AG09319 (cell line): ENCODE measurements around the gene MBD3L2B.
"Not testable (repeated sequence)": the region's sequence is repeated elsewhere in the genome, so short reads cannot be mapped to it uniquely, and the experiment has no call there.

ENCODE experiments used
- DNase-seq: peaks from one replicate; pipeline ENCODE4 v3.0.0-alpha.2; 2010; ENCODE audit warnings: low read depth; ENCODE audit errors: extremely low read depth
- CTCF ChIP-seq: IDR thresholded peaks from 2 replicates; pipeline ENCODE4 v1.5.1; 2011; ENCODE audit warnings: low read depth, mild to moderate bottlenecking, inconsistent platforms, low read length, moderate library complexity

MBD3L2B gene

GRCh38 chr19:7021331-7021730 is at the start of gene MBD3L2B:
MBD3L2B (minus strand) TSS chr19:7021431; CDS start chr19:7021397, 34 bp downstream.
- not testable (repeated sequence) for DNase-seq

- TF ChIP-seq CTCF: no peak
- DNase-seq: no peak
Observed at GRCh38 chr19:7069904-7070226, 48.6 kb upstream of the MBD3L2B start.

GRCh38 chr19:7069042-7069903 is 48.0 kb upstream of the MBD3L2B start, which contains the start of gene ZNF557:
ZNF557 (plus strand) TSS chr19:7069703; CDS start chr19:7075075, 5,372 bp downstream.
- TF ChIP-seq CTCF: no peak

GRCh38 chr19:7068599-7068998 is 47.4 kb upstream of the MBD3L2B start:
- TF ChIP-seq CTCF: no peak
- no peak for DNase-seq

More at GRCh38 chr19:7069042-7069903, 48.0 kb upstream of the MBD3L2B start, which contains the start of gene ZNF557:
- DNase-seq: peak; percentile 88

- TF ChIP-seq CTCF: no peak
- no peak for DNase-seq
Observed at GRCh38 chr19:7067716-7068115, 46.5 kb upstream of the MBD3L2B start.

- DNase-seq: not testable (repeated sequence)
- TF ChIP-seq CTCF: peak; percentile 9
Observed at GRCh38 chr19:7067122-7067521, 45.9 kb upstream of the MBD3L2B start.

- DNase-seq: no peak
- TF ChIP-seq CTCF: no peak
Observed at GRCh38 chr19:7063764-7064418, 42.7 kb upstream of the MBD3L2B start.
